ENCODE data around the gene RALY. TPM values are rescaled to one million over a fixed set of nuclear protein-coding genes. Genes with fewer than 3 reads are reported as not detected.

The RALY gene
- total and polyA plus RNA-seq, 11 donors: 99.2 to 210 (median 106) TPM

- no peaks in the 10 kb centered on the region for H3K9me3 ChIP-seq
- TF ChIP-seq CTCF (IDR thresholded peaks at IDR 0.05): no peak
- no peak for TF ChIP-seq POLR2A (IDR thresholded peaks at IDR 0.05)
- ATAC-seq (no peak), DNase-seq (no peak)
- H3K36me3 ChIP-seq: no peaks in the 10 kb centered on the region
- H3K27me3 ChIP-seq: no peaks in the 10 kb centered on the region
- intact Hi-C loops (cut with DNase I): loop anchor here in 5 of 10 donors (10.0 kb wide), 4 partner anchors 49 to 349 kb away; no protein-coding TSS in a partner anchor
- H3K4me3 ChIP-seq: no peak overlapping the region
- H3K4me1 ChIP-seq: no peaks in the 10 kb centered on the region
- no peak overlapping the region for H3K27ac ChIP-seq
Measured at GRCh38 chr20:34123309-34123708, 129.6 kb downstream of the RALY start.

GRCh38 chr20:34124469-34125249 lies 130.9 kb downstream of the RALY start:
- no peak for DNase-seq
- no peak overlapping the region for H3K27ac ChIP-seq
- peaks cover 0 to 4% (median 0%) of the 10 kb centered on the region in 12 donors for H3K4me1 ChIP-seq
- no peak overlapping the region for H3K4me3 ChIP-seq
- 65 to 73% (median 67%) methylated on average over 2 of the region's 2 CpGs for WGBS, 4 donors
- TF ChIP-seq CTCF (IDR thresholded peaks at IDR 0.05) (no peak), POLR2A (IDR thresholded peaks at IDR 0.05) (no peak)
- H3K36me3 ChIP-seq: no peaks in the 10 kb centered on the region
- H3K27me3 ChIP-seq: no peaks in the 10 kb centered on the region
- intact Hi-C loops (cut with DNase I): loop anchor here in 9 of 10 donors (5.0 to 10.0 kb wide), 8 partner anchors 42 to 350 kb away; no protein-coding TSS in a partner anchor
- ATAC-seq: no peak
- H3K9me3 ChIP-seq: no peaks in the 10 kb centered on the region

GRCh38 chr20:34127792-34128191 lies 134.1 kb downstream of the RALY start:
- H3K4me3 ChIP-seq: no peak overlapping the region
- H3K9me3 ChIP-seq: no peaks in the 10 kb centered on the region
- peaks cover 0 to 4% (median 0%) of the 10 kb centered on the region in 12 donors for H3K4me1 ChIP-seq
- intact Hi-C loops (cut with DNase I): loop anchor here (2.0 to 10.0 kb wide), 10 partner anchors 45 to 353 kb away; no protein-coding TSS in a partner anchor
- ATAC-seq: no peak
- 72 to 77% (median 75%) methylated on average over 10 of the region's 10 CpGs for WGBS, 4 donors
- no peaks in the 10 kb centered on the region for H3K27me3 ChIP-seq
- H3K36me3 ChIP-seq: no peaks in the 10 kb centered on the region
- H3K27ac ChIP-seq: no peak overlapping the region
- TF ChIP-seq POLR2A (IDR thresholded peaks at IDR 0.05) (no peak), CTCF (IDR thresholded peaks at IDR 0.05) (no peak)
- no peak for DNase-seq

- ATAC-seq (peak; percentile 47 to 88 (median 80)), DNase-seq (peak in 4 of 5 donors; percentile 41 to 57 (median 48))
- no peaks in the 10 kb centered on the region for H3K9me3 ChIP-seq
- no peaks in the 10 kb centered on the region for H3K27me3 ChIP-seq
- no peak overlapping the region for H3K4me3 ChIP-seq
- intact Hi-C loops (cut with DNase I): loop anchor here (2.0 to 10.0 kb wide), 10 partner anchors 47 to 355 kb away; no protein-coding TSS in a partner anchor
- TF ChIP-seq POLR2A (IDR thresholded peaks at IDR 0.05) (no peak), CTCF (IDR thresholded peaks at IDR 0.05) (peak; percentile 76 to 91 (median 86))
- H3K27ac ChIP-seq: no peak overlapping the region
- H3K4me1 ChIP-seq: peaks cover 0 to 4% (median 0%) of the 10 kb centered on the region in 12 donors
- no peaks in the 10 kb centered on the region for H3K36me3 ChIP-seq
- WGBS, 4 donors: 3 to 5% (median 4%) methylated on average over 10 of the region's 10 CpGs
Measured at GRCh38 chr20:34129518-34130162, 135.9 kb downstream of the RALY start.

Data from heart left ventricle (tissue), 16 donors.